ENCODE results near the gene ERVMER34-1. TPM values are rescaled to one million over a fixed set of nuclear protein-coding genes. Genes with fewer than 3 reads are reported as not detected.

The ERVMER34-1 gene, protein sequence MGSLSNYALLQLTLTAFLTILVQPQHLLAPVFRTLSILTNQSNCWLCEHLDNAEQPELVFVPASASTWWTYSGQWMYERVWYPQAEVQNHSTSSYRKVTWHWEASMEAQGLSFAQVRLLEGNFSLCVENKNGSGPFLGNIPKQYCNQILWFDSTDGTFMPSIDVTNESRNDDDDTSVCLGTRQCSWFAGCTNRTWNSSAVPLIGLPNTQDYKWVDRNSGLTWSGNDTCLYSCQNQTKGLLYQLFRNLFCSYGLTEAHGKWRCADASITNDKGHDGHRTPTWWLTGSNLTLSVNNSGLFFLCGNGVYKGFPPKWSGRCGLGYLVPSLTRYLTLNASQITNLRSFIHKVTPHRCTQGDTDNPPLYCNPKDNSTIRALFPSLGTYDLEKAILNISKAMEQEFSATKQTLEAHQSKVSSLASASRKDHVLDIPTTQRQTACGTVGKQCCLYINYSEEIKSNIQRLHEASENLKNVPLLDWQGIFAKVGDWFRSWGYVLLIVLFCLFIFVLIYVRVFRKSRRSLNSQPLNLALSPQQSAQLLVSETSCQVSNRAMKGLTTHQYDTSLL
- polyA plus RNA-seq (2013, experiment 1 of 2), result 0.75 TPM
- polyA plus RNA-seq (2013, experiment 2 of 2), result 0.63 TPM

DNA sequence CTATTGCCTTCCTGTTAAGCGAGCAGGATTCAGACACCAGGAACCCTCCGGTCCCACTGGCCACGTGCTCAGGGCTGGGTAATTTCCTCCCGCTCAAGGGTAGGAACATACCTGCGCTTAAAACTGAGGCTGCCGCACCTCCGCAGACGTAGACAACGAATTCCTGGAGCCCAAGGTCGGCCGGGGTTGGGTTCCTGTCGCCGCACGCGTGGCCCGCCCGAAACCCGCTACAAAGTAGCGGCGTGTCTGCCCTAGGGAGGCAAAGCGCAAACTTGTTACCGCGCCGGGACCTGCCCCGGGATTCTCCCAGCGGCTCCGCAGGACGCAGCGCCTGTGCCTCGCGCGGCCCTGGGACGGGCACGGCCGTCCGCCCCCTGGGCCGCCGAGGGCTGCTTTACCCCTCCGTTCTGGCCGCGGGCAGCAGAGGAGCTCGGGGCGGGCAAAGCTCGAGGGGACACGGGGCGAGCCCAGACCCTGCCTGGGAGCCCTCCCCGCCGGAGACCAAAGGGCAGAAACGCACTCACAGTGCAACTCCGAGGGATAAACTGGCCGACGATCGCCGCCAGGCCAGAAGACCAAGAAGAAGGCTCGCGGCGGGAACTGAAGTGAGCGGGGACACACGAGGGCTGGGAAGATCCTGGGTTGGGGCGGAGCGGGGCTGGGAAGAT is at the start of gene ERVMER34-1:
Gene ERVMER34-1 (minus strand): TSS at position 607 of the 668 bp plus-strand sequence. CDS start 5,905 bp downstream, outside the sequence.
- peak within 1 kb of the TSS; percentile 48 for H2BK15ac ChIP-seq (ENCODE audit: low read depth, poor library complexity, severe bottlenecking)
- no peak within 1 kb of the TSS for H3K27ac ChIP-seq (ENCODE audit: low read length, poor library complexity, severe bottlenecking)
- H3K4me1 ChIP-seq (ENCODE audit: control insufficient read depth, insufficient read depth, low read depth, low read length), result peaks cover 12% of the 10 kb centered on the region
- H4K8ac ChIP-seq (ENCODE audit: low read length), result peak within 1 kb of the TSS; percentile 24
- H4K91ac ChIP-seq (ENCODE audit: low read length), result no peak within 1 kb of the TSS
- no peak within 1 kb of the TSS for H3K4ac ChIP-seq (ENCODE audit: low read depth in 1 of 2, low read length in 2 of 2)
- peak within 1 kb of the TSS in 1 of 2 experiments; percentile 42 for H3K23ac ChIP-seq (ENCODE audit: low read length in 2 of 2)
- 27% methylated on average over 61 of the region's 61 CpGs for WGBS
- H2BK5ac ChIP-seq (ENCODE audit: low read depth, low read length, poor library complexity, severe bottlenecking), result no peak within 1 kb of the TSS
- H3K9ac ChIP-seq (ENCODE audit: low read length), result no peak within 1 kb of the TSS
- peaks cover 0 to 56% of the 10 kb centered on the region in 2 experiments for H3K27me3 ChIP-seq (ENCODE audit: control insufficient read depth in 1 of 2, insufficient read depth in 1 of 2, low read length in 2 of 2)
- no peaks in the 10 kb centered on the region for H3K79me1 ChIP-seq (replicated peaks; ENCODE audit: low read length, poor library complexity, severe bottlenecking)
- H2AK5ac ChIP-seq (ENCODE audit: low read length, severe bottlenecking), result no peak within 1 kb of the TSS
- DNase-seq, result peak; percentile 57
- peak within 1 kb of the TSS in 1 of 2 experiments; percentile 39 for H2BK12ac ChIP-seq (ENCODE audit: low read length in 2 of 2)
- H3K4me2 ChIP-seq (ENCODE audit: low read length, poor library complexity, severe bottlenecking), result peak within 1 kb of the TSS; percentile 91
- H3K9me3 ChIP-seq (ENCODE audit: control insufficient read depth, low read length), result no peaks in the 10 kb centered on the region
- no peak within 1 kb of the TSS for H2BK120ac ChIP-seq (ENCODE audit: low read depth, low read length)
- H3K14ac ChIP-seq (ENCODE audit: low read length in 2 of 2), result peak within 1 kb of the TSS in 1 of 2 experiments; percentile 80
- peak within 1 kb of the TSS; percentile 42 for H2AFZ ChIP-seq (ENCODE audit: low read depth, low read length)
- peak within 1 kb of the TSS; percentile 50 to 76 for H3K4me3 ChIP-seq (ENCODE audit: insufficient read depth in 1 of 2, low read depth in 1 of 2, low read length in 2 of 2)
- peaks cover 0 to 3% of the 10 kb centered on the region in 2 experiments for H3K36me3 ChIP-seq (ENCODE audit: control insufficient read depth in 1 of 2, insufficient read depth in 2 of 2, low read depth in 1 of 2, low read length in 2 of 2)
- H3K18ac ChIP-seq (ENCODE audit: low read depth in 1 of 2, low read length in 2 of 2), result no peak within 1 kb of the TSS

- H3K4me1 ChIP-seq (ENCODE audit: control insufficient read depth, insufficient read depth, low read depth, low read length), result no peaks in the 10 kb centered on the region
- 100% methylated on average over 2 of the region's 2 CpGs for WGBS
Observed at GRCh38 chr4:52799813-52800212, 48.6 kb upstream of the ERVMER34-1 start.

GRCh38 chr4:52795533-52795932 is 44.3 kb upstream of the ERVMER34-1 start:
- DNase-seq, result no peak
- no peaks in the 10 kb centered on the region for H3K36me3 ChIP-seq (ENCODE audit: control insufficient read depth in 1 of 2, insufficient read depth in 2 of 2, low read depth in 1 of 2, low read length in 2 of 2)

More at GRCh38 chr4:52799813-52800212, 48.6 kb upstream of the ERVMER34-1 start:
- Histone ChIP-seq H3K23ac (ENCODE audit: low read length in 2 of 2) (no peak overlapping the region), H3K18ac (ENCODE audit: low read depth in 1 of 2, low read length in 2 of 2) (no peak overlapping the region), H4K8ac (ENCODE audit: low read length) (no peak overlapping the region), H3K36me3 (ENCODE audit: control insufficient read depth in 1 of 2, insufficient read depth in 2 of 2, low read depth in 1 of 2, low read length in 2 of 2) (peaks cover 0 to 3% of the 10 kb centered on the region in 2 experiments), H2AFZ (ENCODE audit: low read depth, low read length) (peak overlapping the region; percentile 5), H2BK15ac (ENCODE audit: low read depth, poor library complexity, severe bottlenecking) (no peak overlapping the region), H3K79me1 (replicated peaks; ENCODE audit: low read length, poor library complexity, severe bottlenecking) (no peaks in the 10 kb centered on the region), H3K27ac (ENCODE audit: low read length, poor library complexity, severe bottlenecking) (no peak overlapping the region), H2AK5ac (ENCODE audit: low read length, severe bottlenecking) (no peak overlapping the region), H3K27me3 (ENCODE audit: control insufficient read depth in 1 of 2, insufficient read depth in 1 of 2, low read length in 2 of 2) (peaks cover 6 to 9% of the 10 kb centered on the region in 2 experiments), H3K9ac (ENCODE audit: low read length) (no peak overlapping the region), H3K14ac (ENCODE audit: low read length in 2 of 2) (no peak overlapping the region), H3K9me3 (ENCODE audit: control insufficient read depth, low read length) (no peaks in the 10 kb centered on the region), H2BK120ac (ENCODE audit: low read depth, low read length) (no peak overlapping the region), H2BK12ac (ENCODE audit: low read length in 2 of 2) (no peak overlapping the region), H4K91ac (ENCODE audit: low read length) (no peak overlapping the region), H2BK5ac (ENCODE audit: low read depth, low read length, poor library complexity, severe bottlenecking) (no peak overlapping the region), H3K4ac (ENCODE audit: low read depth in 1 of 2, low read length in 2 of 2) (no peak overlapping the region), H3K4me3 (ENCODE audit: insufficient read depth in 1 of 2, low read depth in 1 of 2, low read length in 2 of 2) (no peak overlapping the region), H3K4me2 (ENCODE audit: low read length, poor library complexity, severe bottlenecking) (no peak overlapping the region)
- no peak for DNase-seq

DNA sequence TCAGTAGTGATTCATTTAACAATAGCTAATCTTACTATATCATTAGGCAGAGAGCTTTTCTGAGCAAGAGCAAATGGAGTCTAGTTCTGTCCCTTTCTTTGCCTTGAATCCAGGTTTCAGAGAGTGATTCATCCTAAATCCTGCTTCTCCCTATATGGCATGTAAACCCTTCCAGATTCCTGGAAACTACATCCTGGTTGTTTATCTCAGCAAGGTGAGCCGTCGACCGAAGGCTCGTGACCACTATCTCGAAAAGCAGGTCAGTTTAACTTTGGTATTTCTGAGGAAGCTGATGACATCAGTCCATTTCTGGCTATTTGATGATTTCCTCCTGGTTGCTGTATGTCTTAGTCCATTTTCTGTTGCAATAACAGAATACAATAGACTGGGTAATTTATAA is 40.7 kb upstream of the ERVMER34-1 start:
- Histone ChIP-seq H3K27me3 (ENCODE audit: control insufficient read depth in 1 of 2, insufficient read depth in 1 of 2, low read length in 2 of 2) (no peaks in the 10 kb centered on the region), H2BK12ac (ENCODE audit: low read length in 2 of 2) (no peak overlapping the region), H3K4me3 (ENCODE audit: insufficient read depth in 1 of 2, low read depth in 1 of 2, low read length in 2 of 2) (no peak overlapping the region), H2AFZ (ENCODE audit: low read depth, low read length) (no peak overlapping the region), H3K36me3 (ENCODE audit: control insufficient read depth in 1 of 2, insufficient read depth in 2 of 2, low read depth in 1 of 2, low read length in 2 of 2) (no peaks in the 10 kb centered on the region), H3K27ac (ENCODE audit: low read length, poor library complexity, severe bottlenecking) (no peak overlapping the region), H2BK15ac (ENCODE audit: low read depth, poor library complexity, severe bottlenecking) (no peak overlapping the region), H4K91ac (ENCODE audit: low read length) (no peak overlapping the region), H3K79me1 (replicated peaks; ENCODE audit: low read length, poor library complexity, severe bottlenecking) (no peaks in the 10 kb centered on the region), H3K18ac (ENCODE audit: low read depth in 1 of 2, low read length in 2 of 2) (no peak overlapping the region), H3K14ac (ENCODE audit: low read length in 2 of 2) (no peak overlapping the region), H2BK120ac (ENCODE audit: low read depth, low read length) (no peak overlapping the region), H3K9ac (ENCODE audit: low read length) (no peak overlapping the region), H2AK5ac (ENCODE audit: low read length, severe bottlenecking) (no peak overlapping the region), H3K4ac (ENCODE audit: low read depth in 1 of 2, low read length in 2 of 2) (no peak overlapping the region), H2BK5ac (ENCODE audit: low read depth, low read length, poor library complexity, severe bottlenecking) (no peak overlapping the region), H3K4me1 (ENCODE audit: control insufficient read depth, insufficient read depth, low read depth, low read length) (no peaks in the 10 kb centered on the region), H4K8ac (ENCODE audit: low read length) (no peak overlapping the region), H3K9me3 (ENCODE audit: control insufficient read depth, low read length) (no peaks in the 10 kb centered on the region), H3K23ac (ENCODE audit: low read length in 2 of 2) (no peak overlapping the region), H3K4me2 (ENCODE audit: low read length, poor library complexity, severe bottlenecking) (no peak overlapping the region)
- 100% methylated on average over 5 of the region's 5 CpGs for whole genome bisulfite sequencing
- DNase-seq, result no peak

More at GRCh38 chr4:52795533-52795932, 44.3 kb upstream of the ERVMER34-1 start:
- Histone ChIP-seq H3K4me1 (ENCODE audit: control insufficient read depth, insufficient read depth, low read depth, low read length) (no peaks in the 10 kb centered on the region), H3K4ac (ENCODE audit: low read depth in 1 of 2, low read length in 2 of 2) (no peak overlapping the region), H3K4me2 (ENCODE audit: low read length, poor library complexity, severe bottlenecking) (no peak overlapping the region), H4K8ac (ENCODE audit: low read length) (no peak overlapping the region), H2AFZ (ENCODE audit: low read depth, low read length) (no peak overlapping the region), H3K79me1 (replicated peaks; ENCODE audit: low read length, poor library complexity, severe bottlenecking) (no peaks in the 10 kb centered on the region), H3K18ac (ENCODE audit: low read depth in 1 of 2, low read length in 2 of 2) (no peak overlapping the region), H2BK5ac (ENCODE audit: low read depth, low read length, poor library complexity, severe bottlenecking) (no peak overlapping the region), H3K14ac (ENCODE audit: low read length in 2 of 2) (no peak overlapping the region), H3K9me3 (ENCODE audit: control insufficient read depth, low read length) (no peaks in the 10 kb centered on the region), H4K91ac (ENCODE audit: low read length) (no peak overlapping the region), H2AK5ac (ENCODE audit: low read length, severe bottlenecking) (no peak overlapping the region), H3K9ac (ENCODE audit: low read length) (no peak overlapping the region), H3K23ac (ENCODE audit: low read length in 2 of 2) (no peak overlapping the region), H2BK12ac (ENCODE audit: low read length in 2 of 2) (no peak overlapping the region), H3K4me3 (ENCODE audit: insufficient read depth in 1 of 2, low read depth in 1 of 2, low read length in 2 of 2) (no peak overlapping the region), H2BK15ac (ENCODE audit: low read depth, poor library complexity, severe bottlenecking) (no peak overlapping the region), H3K27me3 (ENCODE audit: control insufficient read depth in 1 of 2, insufficient read depth in 1 of 2, low read length in 2 of 2) (no peaks in the 10 kb centered on the region), H2BK120ac (ENCODE audit: low read depth, low read length) (no peak overlapping the region), H3K27ac (ENCODE audit: low read length, poor library complexity, severe bottlenecking) (no peak overlapping the region)

Measured in mesenchymal stem cell (in vitro differentiated cells and primary cell).